MCF 10A (cell line): ENCODE measurements around the gene USP17L17. TPM values are rescaled to one million over a fixed set of nuclear protein-coding genes. Genes with fewer than 3 reads are reported as not detected.
"Not testable (repeated sequence)": the region's sequence is repeated elsewhere in the genome, so short reads cannot be mapped to it uniquely, and the experiment has no call there.

ENCODE experiments used
- BruUV-seq: library from RNA; stranded (reverse); fragments of 400-500 nt; replicated peaks from 2 replicates; lab custom pipeline; 2021; lab: Mats Ljungman, UMichigan
- CTCF ChIA-PET: fragments of 300-600 bp; sonication (Branson Sonifier 250); formaldehyde crosslinking; extraction: SDS; loops from one replicate; lab custom pipeline; 2021; ENCODE audit warnings: antibody characterized with exemption, inconsistent platforms; lab: Yijun Ruan, JAX
- POLR2A ChIA-PET: fragments of 300-600, 350-650 bp; sonication (Branson Sonifier 250); formaldehyde crosslinking; extraction: SDS; loops from one replicate; lab custom pipeline; 2020; ENCODE audit warnings: antibody characterized with exemption, inconsistent platforms; lab: Yijun Ruan, JAX
- DNase-seq: peaks from one replicate; pipeline ENCODE4 v3.0.0-alpha.2; 2018; ENCODE audit not compliant: unreplicated experiment
- H3K27ac Mint-ChIP-seq: one replicate; pipeline ENCODE4 v1.8.0; 2022; ENCODE audit warnings: mild to moderate bottlenecking, low read depth, mixed read lengths; ENCODE audit not compliant: unreplicated experiment
- H3K27me3 Mint-ChIP-seq: one replicate; pipeline ENCODE4 v1.8.0; 2022; ENCODE audit warnings: mixed read lengths; ENCODE audit not compliant: insufficient read depth, unreplicated experiment
- H3K36me3 Mint-ChIP-seq: one replicate; pipeline ENCODE4 v1.8.0; 2022; ENCODE audit warnings: mild to moderate bottlenecking, moderate library complexity, mixed read lengths; ENCODE audit not compliant: insufficient read depth, unreplicated experiment
- H3K4me1 Mint-ChIP-seq: one replicate; pipeline ENCODE4 v1.8.0; 2022; ENCODE audit warnings: mixed read lengths; ENCODE audit not compliant: insufficient read depth, unreplicated experiment
- H3K4me3 Mint-ChIP-seq: one replicate; pipeline ENCODE4 v1.8.0; 2022; ENCODE audit warnings: mild to moderate bottlenecking, moderate library complexity, mixed read lengths; ENCODE audit not compliant: unreplicated experiment
- H3K9me3 Mint-ChIP-seq: one replicate; pipeline ENCODE4 v1.8.0; 2022; ENCODE audit warnings: mixed read lengths; ENCODE audit not compliant: unreplicated experiment
- intact Hi-C: fragments of 100-400 bp; cut with micrococcal nuclease; formaldehyde crosslinking; loops from 2 replicates; pipeline ENCODE4 v1.14.1; 2022
- total RNA-seq: library from RNA; stranded (reverse); gene quantifications from 2 replicates; pipeline ENCODE4 v1.2.3, GENCODE V29; 2022

Gene USP17L17
- total RNA-seq, 1 experiment from 2014 or later: not detected

DNA sequence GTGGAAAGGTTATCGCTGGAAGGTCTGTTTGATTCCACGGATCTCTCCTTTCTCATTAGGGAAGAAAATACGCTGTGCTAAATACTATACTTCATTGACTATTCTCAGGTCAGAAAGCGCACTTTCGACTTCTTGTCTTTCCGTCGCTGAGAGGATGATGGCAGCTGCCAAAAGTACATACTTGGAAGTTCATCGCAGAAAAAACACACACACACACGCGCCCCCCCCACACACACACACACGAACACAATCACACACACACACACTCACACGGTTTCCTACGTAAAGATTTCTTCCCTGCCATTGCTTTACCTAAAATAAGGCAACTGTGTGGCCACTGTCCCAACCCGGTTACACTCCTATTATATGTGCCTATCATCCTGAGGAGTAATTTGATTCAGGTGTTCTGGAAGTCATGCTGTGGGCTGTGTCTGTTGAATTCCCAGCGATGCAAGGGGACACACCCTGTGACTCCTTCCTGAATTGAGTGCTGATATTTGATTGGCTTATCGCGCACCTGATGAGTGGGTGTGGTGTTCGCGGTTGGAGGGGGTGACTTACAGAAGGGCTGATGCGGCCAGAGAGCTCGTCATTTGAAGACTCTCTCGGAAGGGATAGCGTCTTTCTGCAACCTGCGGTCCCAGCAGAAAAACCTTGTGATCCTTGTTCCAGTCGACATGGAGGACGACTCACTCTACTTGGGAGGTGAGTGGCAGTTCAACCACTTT lies 4.4 kb downstream of the USP17L17 start, which contains the start of gene USP17L18:
Gene USP17L18 (plus strand): TSS at position 678 of the 728 bp plus-strand sequence. CDS start 0 bp downstream, at position 678.
- H3K36me3 Mint-ChIP-seq, H3K4me3 Mint-ChIP-seq, H3K4me1 Mint-ChIP-seq, intact Hi-C loops, BruUV-seq, DNase-seq, POLR2A ChIA-PET, H3K27me3 Mint-ChIP-seq, CTCF ChIA-PET, H3K9me3 Mint-ChIP-seq, H3K27ac Mint-ChIP-seq: not testable (repeated sequence)

DNA sequence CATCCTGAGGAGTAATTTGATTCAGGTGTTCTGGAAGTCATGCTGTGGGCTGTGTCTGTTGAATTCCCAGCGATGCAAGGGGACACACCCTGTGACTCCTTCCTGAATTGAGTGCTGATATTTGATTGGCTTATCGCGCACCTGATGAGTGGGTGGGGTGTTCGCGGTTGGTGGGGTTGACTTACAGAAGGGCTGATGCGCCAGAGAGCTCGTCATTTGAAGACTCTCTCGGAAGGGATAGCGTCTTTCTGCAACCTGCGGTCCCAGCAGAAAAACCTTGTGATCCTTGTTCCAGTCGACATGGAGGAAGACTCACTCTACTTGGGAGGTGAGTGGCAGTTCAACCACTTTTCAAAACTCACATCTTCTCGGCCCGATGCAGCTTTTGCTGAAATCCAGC lies 9.4 kb downstream of the USP17L17 start, which contains the start of gene USP17L19:
Gene USP17L19 (plus strand): TSS at position 301 of the 400 bp plus-strand sequence. CDS start 0 bp downstream, at position 301.
- H3K9me3 Mint-ChIP-seq, DNase-seq, H3K4me3 Mint-ChIP-seq: not testable (repeated sequence)

DNA sequence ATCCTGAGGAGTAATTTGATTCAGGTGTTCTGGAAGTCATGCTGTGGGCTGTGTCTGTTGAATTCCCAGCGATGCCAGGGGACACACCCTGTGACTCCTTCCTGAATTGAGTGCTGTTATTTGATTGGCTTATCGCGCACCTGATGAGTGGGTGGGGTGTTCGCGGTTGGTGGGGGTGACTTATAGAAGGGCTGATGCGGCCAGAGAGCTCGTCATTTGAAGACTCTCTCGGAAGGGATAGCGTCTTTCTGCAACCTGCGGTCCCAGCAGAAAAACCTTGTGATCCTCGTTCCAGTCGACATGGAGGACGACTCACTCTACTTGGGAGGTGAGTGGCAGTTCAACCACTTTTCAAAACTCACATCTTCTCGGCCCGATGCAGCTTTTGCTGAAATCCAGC lies 14.1 kb downstream of the USP17L17 start, which contains the start of gene USP17L20:
Gene USP17L20 (plus strand): TSS at position 301 of the 400 bp plus-strand sequence. CDS start 0 bp downstream, at position 301.
- H3K36me3 Mint-ChIP-seq, POLR2A ChIA-PET, H3K27ac Mint-ChIP-seq, H3K4me1 Mint-ChIP-seq, CTCF ChIA-PET, H3K4me3 Mint-ChIP-seq, DNase-seq, intact Hi-C loops, H3K9me3 Mint-ChIP-seq, H3K27me3 Mint-ChIP-seq, BruUV-seq: not testable (repeated sequence)

More for the DNA sequence above, 9.4 kb downstream of the USP17L17 start, which contains the start of gene USP17L19:
- H3K27me3 Mint-ChIP-seq, CTCF ChIA-PET, H3K27ac Mint-ChIP-seq, H3K4me1 Mint-ChIP-seq, BruUV-seq, intact Hi-C loops, H3K36me3 Mint-ChIP-seq, POLR2A ChIA-PET: not testable (repeated sequence)

DNA sequence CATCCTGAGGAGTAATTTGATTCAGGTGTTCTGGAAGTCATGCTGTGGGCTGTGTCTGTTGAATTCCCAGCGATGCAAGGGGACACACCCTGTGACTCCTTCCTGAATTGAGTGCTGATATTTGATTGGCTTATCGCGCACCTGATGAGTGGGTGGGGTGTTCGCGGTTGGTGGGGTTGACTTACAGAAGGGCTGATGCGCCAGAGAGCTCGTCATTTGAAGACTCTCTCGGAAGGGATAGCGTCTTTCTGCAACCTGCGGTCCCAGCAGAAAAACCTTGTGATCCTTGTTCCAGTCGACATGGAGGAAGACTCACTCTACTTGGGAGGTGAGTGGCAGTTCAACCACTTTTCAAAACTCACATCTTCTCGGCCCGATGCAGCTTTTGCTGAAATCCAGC lies 18.9 kb downstream of the USP17L17 start, which contains the start of gene USP17L21:
Gene USP17L21 (plus strand): TSS at position 301 of the 400 bp plus-strand sequence. CDS start 0 bp downstream, at position 301.
- H3K27me3 Mint-ChIP-seq, POLR2A ChIA-PET, intact Hi-C loops, H3K36me3 Mint-ChIP-seq, DNase-seq, H3K4me1 Mint-ChIP-seq, BruUV-seq, H3K9me3 Mint-ChIP-seq, CTCF ChIA-PET, H3K4me3 Mint-ChIP-seq, H3K27ac Mint-ChIP-seq: not testable (repeated sequence)

DNA sequence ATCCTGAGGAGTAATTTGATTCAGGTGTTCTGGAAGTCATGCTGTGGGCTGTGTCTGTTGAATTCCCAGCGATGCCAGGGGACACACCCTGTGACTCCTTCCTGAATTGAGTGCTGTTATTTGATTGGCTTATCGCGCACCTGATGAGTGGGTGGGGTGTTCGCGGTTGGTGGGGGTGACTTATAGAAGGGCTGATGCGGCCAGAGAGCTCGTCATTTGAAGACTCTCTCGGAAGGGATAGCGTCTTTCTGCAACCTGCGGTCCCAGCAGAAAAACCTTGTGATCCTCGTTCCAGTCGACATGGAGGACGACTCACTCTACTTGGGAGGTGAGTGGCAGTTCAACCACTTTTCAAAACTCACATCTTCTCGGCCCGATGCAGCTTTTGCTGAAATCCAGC lies 23.6 kb downstream of the USP17L17 start, which contains the start of gene USP17L22:
Gene USP17L22 (plus strand): TSS at position 301 of the 400 bp plus-strand sequence. CDS start 0 bp downstream, at position 301.
- H3K9me3 Mint-ChIP-seq, POLR2A ChIA-PET, H3K27me3 Mint-ChIP-seq: not testable (repeated sequence)

DNA sequence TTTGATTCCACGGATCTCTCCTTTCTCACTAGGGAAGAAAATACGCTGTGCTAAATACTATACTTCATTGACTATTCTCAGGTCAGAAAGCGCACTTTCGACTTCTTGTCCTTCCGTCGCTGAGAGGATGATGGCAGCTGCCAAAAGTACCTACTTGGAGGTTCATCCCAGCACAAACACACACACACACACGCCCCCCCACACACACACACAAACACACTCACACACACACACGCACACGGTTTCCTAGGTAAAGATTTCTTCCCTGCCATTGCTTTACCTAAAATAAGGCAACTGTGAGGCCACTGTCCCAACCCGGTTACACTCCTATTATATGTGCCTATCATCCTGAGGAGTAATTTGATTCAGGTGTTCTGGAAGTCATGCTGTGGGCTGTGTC lies 28.0 kb downstream of the USP17L17 start:
- H3K27ac Mint-ChIP-seq, H3K4me1 Mint-ChIP-seq, POLR2A ChIA-PET: not testable (repeated sequence)

More for the DNA sequence above, 23.6 kb downstream of the USP17L17 start, which contains the start of gene USP17L22:
- H3K4me1 Mint-ChIP-seq, H3K4me3 Mint-ChIP-seq, CTCF ChIA-PET, intact Hi-C loops, BruUV-seq, H3K27ac Mint-ChIP-seq, H3K36me3 Mint-ChIP-seq, DNase-seq: not testable (repeated sequence)

More for the DNA sequence above, 28.0 kb downstream of the USP17L17 start:
- DNase-seq, intact Hi-C loops, BruUV-seq, H3K27me3 Mint-ChIP-seq, H3K9me3 Mint-ChIP-seq, CTCF ChIA-PET, H3K36me3 Mint-ChIP-seq, H3K4me3 Mint-ChIP-seq: not testable (repeated sequence)

Other genes with a start within 250 kb of the USP17L17 start
- not detected in 2 replicates for gene FAM90A26, start 73.5 kb upstream of the USP17L17 start, total RNA-seq
- not detected in 2 replicates for gene USP17L10, start 33.2 kb upstream of the USP17L17 start, total RNA-seq
- gene USP17L11, start 28.5 kb upstream of the USP17L17 start, total RNA-seq: not detected in 2 replicates
- gene USP17L12, start 23.7 kb upstream of the USP17L17 start, total RNA-seq: not detected in 2 replicates
- not detected in 2 replicates for gene USP17L13, start 19.0 kb upstream of the USP17L17 start, total RNA-seq
- not detected in 2 replicates for gene USP17L15, start 9.5 kb upstream of the USP17L17 start, total RNA-seq
- gene USP17L18, start 4.8 kb downstream of the USP17L17 start, total RNA-seq: not detected in 2 replicates
- not detected in 2 replicates for gene USP17L19, start 9.5 kb downstream of the USP17L17 start, total RNA-seq
- not detected in 2 replicates for gene USP17L20, start 14.2 kb downstream of the USP17L17 start, total RNA-seq
- gene USP17L21, start 19.0 kb downstream of the USP17L17 start, total RNA-seq: not detected in 2 replicates
- not detected in 2 replicates for gene USP17L22, start 23.7 kb downstream of the USP17L17 start, total RNA-seq
- gene USP17L24, start 81.3 kb downstream of the USP17L17 start, total RNA-seq: not detected in 2 replicates
- gene USP17L25, start 86.0 kb downstream of the USP17L17 start, total RNA-seq: not detected in 2 replicates
- gene USP17L26, start 90.8 kb downstream of the USP17L17 start, total RNA-seq: not detected in 2 replicates
- gene USP17L5, start 95.5 kb downstream of the USP17L17 start, total RNA-seq: not detected in 2 replicates
- gene USP17L27, start 100.3 kb downstream of the USP17L17 start, total RNA-seq: not detected in 2 replicates
- gene USP17L28, start 105.0 kb downstream of the USP17L17 start, total RNA-seq: not detected in 2 replicates
- not detected in 2 replicates for gene USP17L29, start 109.8 kb downstream of the USP17L17 start, total RNA-seq
- not detected in 2 replicates for gene USP17L30, start 119.2 kb downstream of the USP17L17 start, total RNA-seq
- gene DEFB131A, start 200.5 kb downstream of the USP17L17 start, total RNA-seq: not detected in 2 replicates